HG03457 (cell line): Measurements from ENCODE around the gene TTLL11.

Experiments
- ATAC-seq: cut with Tn5 transposase; IDR thresholded peaks from one replicate; pipeline ENCODE4 v1.9.1; 2021; ENCODE audit warnings: moderate number of reproducible peaks; ENCODE audit not compliant: unreplicated experiment

Gene TTLL11

GRCh38 chr9:121839726-121840500 is 253.2 kb downstream of the TTLL11 start:
- no peak for ATAC-seq

DNA sequence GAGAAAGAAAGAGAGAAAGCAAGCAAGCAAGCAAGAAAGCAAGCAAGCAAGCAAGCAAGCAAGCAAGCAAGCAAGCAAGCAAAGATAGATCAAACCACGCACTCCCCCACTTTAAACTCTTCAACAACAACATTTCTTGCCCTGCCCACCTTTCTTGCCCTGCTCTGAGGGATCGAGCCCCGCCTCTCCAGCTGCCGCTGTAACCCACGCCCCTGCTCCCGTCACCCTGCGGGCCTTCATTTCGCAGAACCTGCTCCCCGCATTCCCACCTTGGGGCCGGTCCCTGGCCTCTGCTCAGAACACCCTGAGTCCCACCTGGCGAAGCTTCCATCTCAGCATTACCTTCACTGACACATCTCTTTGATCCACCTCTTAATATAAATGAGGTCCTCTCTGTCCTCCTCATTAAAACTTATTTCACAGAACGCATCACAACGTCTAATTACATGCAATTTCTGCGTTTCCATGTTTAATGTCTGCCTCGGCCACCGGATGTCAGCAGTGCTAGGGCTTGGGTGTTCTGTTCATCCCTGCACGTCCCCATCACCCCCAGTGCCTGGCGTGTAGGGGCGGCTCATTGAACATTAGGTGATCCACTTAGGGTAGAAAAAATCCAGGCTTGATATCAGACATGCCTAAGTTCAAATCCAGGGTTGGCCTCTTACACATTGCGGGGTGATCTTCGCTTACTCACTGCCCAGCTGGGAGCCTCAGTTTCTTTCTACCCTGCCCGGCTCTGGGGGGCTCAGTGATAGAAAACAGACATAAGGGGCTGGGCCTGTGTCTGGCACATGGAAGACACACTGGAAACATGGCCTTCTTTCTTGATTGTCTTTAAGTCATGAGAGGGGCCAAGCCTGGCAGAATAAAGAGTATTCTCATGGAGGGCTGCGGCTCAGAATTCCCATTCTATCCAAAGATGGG is 254.1 kb downstream of the TTLL11 start:
- ATAC-seq = no peak

- ATAC-seq = no peak
Measured at GRCh38 chr9:121837113-121837961, 255.8 kb downstream of the TTLL11 start.

DNA sequence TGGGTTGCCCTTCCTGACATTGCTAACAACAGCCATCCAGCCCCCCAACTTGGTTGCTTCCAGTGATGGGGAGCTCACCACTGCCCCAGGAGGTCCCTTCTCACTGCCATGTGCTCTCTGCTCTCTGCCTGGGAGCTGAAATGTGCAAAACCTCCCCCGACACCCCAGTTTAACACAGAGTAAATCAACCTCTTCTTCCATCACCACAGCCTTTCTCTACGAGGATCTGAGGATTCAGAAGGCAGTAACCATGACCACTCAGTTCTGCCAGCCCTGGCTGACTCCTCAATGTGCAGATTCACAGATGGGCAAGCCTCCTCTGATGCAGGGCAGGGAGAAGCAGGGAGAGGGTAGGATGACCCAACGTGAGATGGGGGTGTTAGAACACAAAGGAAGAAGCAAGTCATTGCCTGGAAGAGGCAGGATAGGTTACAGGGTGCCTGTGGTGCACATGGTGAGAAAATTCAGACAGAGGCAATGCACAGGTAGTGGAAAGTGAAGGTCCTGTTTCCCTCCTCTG is 256.7 kb downstream of the TTLL11 start:
- ATAC-seq = no peak

DNA sequence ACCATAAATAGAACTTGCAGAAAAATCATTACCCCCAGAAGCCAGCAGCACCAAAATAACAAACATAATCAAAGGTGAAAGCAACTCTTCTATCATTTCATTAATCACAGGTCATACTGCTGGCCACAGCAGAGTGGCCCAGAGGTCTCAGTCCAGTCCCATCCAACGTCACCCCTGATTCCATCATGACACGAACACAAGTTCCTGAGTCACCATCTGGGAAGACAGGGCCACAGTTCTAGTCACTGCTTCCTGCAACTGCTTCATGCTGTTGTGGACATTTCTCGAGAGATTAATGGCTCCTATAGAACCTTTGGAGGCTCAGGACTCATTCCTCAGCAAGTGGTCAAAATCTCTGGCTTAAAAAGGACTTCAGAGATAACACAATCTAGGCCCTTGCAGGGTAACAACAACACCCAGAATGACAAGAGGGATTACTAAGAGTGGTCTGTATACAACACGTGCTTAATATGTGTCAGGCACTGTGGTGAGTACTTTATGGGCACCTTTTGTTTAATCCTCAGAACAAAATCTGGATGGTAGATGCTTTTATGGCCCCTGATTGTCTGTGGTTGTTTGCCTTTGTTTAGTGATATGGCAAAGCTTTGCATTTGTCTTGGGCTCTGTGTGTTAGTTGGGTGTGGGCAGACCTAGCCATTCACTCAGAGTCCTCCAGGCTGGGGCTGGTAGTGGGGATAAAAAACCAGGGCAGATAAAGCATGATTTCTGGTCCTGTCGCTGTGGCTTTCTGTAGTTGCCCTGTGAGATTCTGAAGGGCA is 257.3 kb downstream of the TTLL11 start:
- no peak for ATAC-seq

- ATAC-seq = no peak
Measured at GRCh38 chr9:121833061-121833460, 260.0 kb downstream of the TTLL11 start.

- ATAC-seq = no peak
Measured at GRCh38 chr9:121831869-121832268, 261.2 kb downstream of the TTLL11 start.

DNA sequence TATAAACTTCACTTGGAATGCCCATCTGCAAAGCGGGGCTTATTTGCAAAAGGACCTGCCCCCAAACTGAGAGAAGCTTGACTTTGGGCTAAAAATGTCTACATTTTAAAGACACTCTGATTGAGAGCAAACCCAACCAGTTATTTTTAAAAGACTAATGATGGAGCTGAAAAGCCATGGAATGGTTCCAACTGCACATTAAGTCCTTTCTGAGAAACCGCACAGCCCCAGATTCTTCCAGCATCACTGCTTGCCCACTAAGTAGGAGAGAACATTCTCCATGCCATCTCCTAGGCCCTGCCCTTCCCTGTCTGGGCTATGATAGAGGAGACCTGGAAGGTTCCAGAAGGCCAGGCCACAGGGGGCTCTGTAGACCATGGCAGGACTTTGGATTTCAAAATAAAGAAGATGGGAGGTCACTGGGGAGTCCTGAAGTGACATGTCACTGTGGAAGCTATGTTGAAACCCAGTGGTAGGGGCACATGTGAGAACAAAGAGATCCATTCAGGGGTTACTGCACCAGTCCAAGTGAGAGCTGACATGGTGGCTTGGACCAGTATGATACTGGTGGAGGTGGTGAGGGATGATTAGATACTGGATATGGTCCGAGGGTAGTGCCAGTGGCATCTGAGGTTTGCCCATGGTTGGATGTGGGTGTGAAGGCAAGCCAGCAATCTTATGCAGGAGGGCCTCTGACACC is 262.5 kb downstream of the TTLL11 start:
- no peak for ATAC-seq

DNA sequence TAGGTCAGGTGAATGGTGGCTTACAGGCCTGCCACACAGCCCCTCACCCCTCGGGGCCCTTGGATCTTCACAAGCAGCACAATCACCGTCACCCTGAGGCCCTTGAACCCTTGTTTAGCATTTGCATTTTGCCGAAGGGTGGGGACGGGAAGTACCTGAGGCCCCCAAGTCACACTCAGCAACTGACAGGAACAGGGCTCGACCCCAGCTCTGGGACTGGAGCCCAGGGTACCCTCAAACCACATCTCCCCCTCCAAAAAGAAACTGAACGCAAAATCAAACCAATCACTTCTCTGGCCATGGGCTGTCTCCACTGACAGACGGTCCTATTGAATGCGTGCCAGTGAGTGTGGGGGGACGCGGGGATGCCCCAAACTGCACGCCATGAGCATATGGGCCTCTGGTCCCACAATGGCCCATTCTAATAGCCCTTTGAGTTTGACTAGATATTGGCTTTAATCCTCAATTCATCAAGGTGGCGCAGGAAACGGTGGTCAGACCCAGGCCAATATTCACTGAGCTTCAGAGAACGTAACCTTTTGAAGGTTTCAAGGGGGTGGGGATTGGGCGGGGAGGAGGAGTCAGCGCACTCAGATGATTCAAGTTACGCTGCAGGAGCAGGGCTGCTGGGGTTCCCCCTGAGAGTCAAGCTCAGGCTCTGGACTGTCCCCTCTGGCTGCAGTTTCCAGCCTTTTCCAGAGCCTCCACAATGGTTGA is 265.7 kb downstream of the TTLL11 start:
- no peak for ATAC-seq

- no peak for ATAC-seq
Measured at GRCh38 chr9:121826711-121827110, 266.4 kb downstream of the TTLL11 start.

DNA sequence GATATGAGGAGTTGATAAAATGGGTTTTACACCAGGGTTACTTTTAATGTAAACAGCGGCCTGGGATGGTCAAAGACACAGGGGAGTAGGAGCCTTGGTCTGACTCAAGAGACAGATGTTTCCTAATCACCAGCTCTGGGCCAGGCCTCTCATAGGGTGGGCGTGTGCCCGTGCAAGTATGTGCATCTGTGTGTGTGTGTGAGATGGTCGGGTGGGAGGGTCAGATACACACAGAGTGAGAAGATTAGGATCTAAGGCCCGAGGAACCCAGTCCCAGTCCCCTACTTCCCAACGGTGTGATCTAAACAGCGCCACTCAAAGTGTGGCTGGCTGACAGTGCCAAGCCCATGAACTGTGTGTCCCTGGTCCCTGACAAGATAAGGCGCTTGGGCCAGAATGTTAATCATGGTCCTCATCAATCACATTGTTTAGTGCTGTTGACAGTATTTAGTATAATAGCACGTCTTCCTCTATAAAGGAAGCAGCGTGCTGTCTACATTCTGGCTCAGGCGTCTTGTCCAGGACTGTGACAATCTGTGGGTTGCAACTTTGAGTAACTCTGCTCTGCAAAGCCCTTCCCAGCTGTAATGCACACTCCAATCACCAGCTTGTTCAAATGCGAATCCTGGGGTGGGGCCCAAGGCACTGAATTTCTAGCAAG is 267.9 kb downstream of the TTLL11 start:
- ATAC-seq = no peak

DNA sequence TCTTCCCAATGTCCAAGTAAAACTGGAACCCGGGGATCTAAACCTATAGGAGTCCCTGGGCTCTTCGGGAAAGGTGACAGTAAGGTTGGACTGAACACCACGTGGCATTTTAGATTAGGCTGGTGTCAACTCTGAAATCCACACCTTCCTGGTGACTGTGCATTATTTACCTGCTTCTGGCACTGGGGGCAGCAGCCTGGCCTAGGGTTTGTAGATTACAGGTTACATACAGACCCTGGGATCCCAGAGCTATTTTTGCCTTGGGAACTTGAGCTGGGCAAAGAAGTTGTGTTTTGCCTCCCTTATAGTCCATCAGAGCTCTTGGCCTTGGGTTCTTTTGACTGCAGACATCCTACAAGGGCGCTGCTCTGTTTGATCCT is 268.5 kb downstream of the TTLL11 start:
- ATAC-seq = no peak

DNA sequence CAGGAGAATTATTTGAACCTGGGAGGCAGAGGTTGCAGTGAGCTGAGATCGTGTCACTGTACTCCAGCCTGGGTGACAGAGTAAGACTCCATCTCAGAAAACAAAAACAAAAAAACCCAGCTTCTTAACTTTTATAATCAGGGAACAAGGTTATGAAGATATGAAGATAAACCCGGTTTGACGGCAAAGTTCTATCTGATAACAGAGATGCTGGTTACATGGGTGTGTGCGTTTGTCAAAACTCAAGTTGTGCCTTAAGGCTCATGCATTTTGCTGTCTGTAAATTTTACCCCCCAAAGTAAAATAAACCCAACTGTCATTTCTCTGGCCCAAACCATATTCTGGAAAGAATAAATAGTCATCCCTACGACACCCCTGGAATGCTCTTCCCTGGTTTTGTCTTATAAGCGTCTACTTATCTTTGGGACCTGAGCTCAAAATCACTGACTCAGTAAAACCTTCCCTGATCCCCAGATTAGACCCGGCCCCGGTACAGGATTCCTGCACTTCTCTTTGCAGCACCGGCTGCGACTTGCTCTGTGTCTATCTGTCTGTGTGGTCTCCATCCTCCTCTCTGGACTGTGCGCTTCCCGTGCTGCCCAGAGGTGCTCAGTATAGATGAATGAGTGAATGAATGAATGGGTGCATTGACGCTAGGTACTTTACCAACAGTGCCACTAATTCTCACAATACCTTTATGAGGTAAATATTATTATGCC is 269.5 kb downstream of the TTLL11 start:
- no peak for ATAC-seq

DNA sequence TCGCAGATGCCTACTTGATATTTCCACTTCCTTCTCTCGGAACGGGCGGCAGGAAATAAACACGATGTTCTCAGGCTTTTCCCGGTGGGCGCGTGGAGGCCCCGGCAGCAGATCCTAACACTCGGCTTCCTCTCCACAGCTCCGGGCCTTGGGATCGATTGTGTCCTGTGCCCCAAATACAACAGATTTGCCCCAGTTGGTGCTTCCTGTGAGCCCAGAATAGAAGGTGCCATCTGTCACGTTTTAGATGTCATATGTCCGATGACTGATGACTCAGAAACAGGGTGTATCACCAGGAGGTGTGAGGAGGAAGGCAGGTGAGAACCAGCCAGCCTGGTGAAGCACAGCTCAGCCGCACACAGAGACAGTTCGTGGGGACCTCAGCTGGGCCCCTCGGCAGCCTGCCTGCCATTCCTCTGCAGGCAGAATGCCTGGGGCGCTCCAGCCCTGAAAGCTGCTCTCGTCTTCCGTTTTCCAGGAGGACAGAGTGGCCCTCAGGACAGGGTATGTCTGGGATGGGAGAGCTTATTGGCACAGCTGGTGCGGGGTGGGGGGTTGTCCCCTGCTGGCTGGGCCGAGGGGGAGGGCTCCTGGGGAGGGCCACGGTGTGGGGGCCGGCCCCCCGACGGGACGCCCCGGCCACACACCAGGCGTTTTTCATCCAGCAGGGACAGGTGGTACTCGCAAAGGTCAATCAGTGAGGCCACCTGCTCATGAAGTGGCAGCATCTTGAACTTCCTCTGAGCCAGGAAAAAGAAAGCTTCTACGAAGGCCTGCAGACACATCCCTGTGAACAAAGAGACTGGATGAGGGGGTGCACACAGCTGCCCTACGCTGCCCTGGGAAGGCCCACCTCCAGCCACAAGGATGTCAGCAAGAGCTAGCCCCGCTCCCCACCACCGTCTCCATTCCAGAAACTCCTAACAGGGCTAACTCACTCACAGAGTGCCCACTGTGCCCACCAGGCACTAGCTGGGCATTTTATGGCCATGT is 270.7 kb downstream of the TTLL11 start:
- ATAC-seq = no peak

GRCh38 chr9:121821326-121821725 is 271.8 kb downstream of the TTLL11 start:
- ATAC-seq = no peak

GRCh38 chr9:121820286-121821005 is 272.7 kb downstream of the TTLL11 start:
- no peak for ATAC-seq
